ENCODE measurements around the gene UBE2E2. TPM values are rescaled to one million over a fixed set of nuclear protein-coding genes. Genes with fewer than 3 reads are reported as not detected.
"Not testable (repeated sequence)": the region's sequence is repeated elsewhere in the genome, so short reads cannot be mapped to it uniquely, and the experiment has no call there.

UBE2E2 gene
- total RNA-seq, 1 donor from 2014 or later, result 54.2 TPM

GRCh38 chr3:23319366-23320312 lies 116.5 kb downstream of the UBE2E2 start:
- FAIRE-seq (no peak), DNase-seq (ENCODE audit: low spot score in 2 of 2) (no peak)

- FAIRE-seq, result no peak
- DNase-seq (ENCODE audit: low spot score in 2 of 2), result no peak
Observed at GRCh38 chr3:23320586-23321570, 117.8 kb downstream of the UBE2E2 start.

- DNase-seq (ENCODE audit: low spot score in 2 of 2), result no peak
- FAIRE-seq, result peak; percentile 33
Observed at GRCh38 chr3:23324745-23325144, 121.6 kb downstream of the UBE2E2 start.

- FAIRE-seq (no peak), DNase-seq (ENCODE audit: low spot score in 2 of 2) (no peak)
Observed at GRCh38 chr3:23325466-23326065, 122.4 kb downstream of the UBE2E2 start.

GRCh38 chr3:23329471-23330105 lies 126.5 kb downstream of the UBE2E2 start:
- no peak for FAIRE-seq

GRCh38 chr3:23330568-23330967 lies 127.4 kb downstream of the UBE2E2 start:
- no peak for DNase-seq (ENCODE audit: low spot score in 2 of 2)
- no peak for FAIRE-seq

More at GRCh38 chr3:23329471-23330105, 126.5 kb downstream of the UBE2E2 start:
- no peak for DNase-seq (ENCODE audit: low spot score in 2 of 2)

GRCh38 chr3:23331141-23331935 lies 128.2 kb downstream of the UBE2E2 start:
- DNase-seq (ENCODE audit: low spot score in 2 of 2) (no peak), FAIRE-seq (no peak)

GRCh38 chr3:23333633-23334032 lies 130.5 kb downstream of the UBE2E2 start:
- FAIRE-seq, result no peak
- no peak for DNase-seq (ENCODE audit: low spot score in 2 of 2)

GRCh38 chr3:23336853-23337252 lies 133.7 kb downstream of the UBE2E2 start:
- not testable (repeated sequence) for FAIRE-seq; DNase-seq (ENCODE audit: low spot score in 2 of 2)

GRCh38 chr3:23341147-23341838 lies 138.2 kb downstream of the UBE2E2 start:
- FAIRE-seq, result no peak
- no peak for DNase-seq (ENCODE audit: low spot score in 2 of 2)

GRCh38 chr3:23342343-23342742 lies 139.2 kb downstream of the UBE2E2 start:
- FAIRE-seq, result no peak
- DNase-seq (ENCODE audit: low spot score in 2 of 2), result no peak

GRCh38 chr3:23343509-23343908 lies 140.4 kb downstream of the UBE2E2 start:
- no peak for FAIRE-seq
- no peak for DNase-seq (ENCODE audit: low spot score in 2 of 2)

- FAIRE-seq (no peak), DNase-seq (ENCODE audit: low spot score in 2 of 2) (no peak)
Observed at GRCh38 chr3:23344886-23345285, 141.8 kb downstream of the UBE2E2 start.

- DNase-seq (ENCODE audit: low spot score in 2 of 2); FAIRE-seq: not testable (repeated sequence)
Observed at GRCh38 chr3:23349444-23349843, 146.3 kb downstream of the UBE2E2 start.

GRCh38 chr3:23356169-23356568 lies 153.0 kb downstream of the UBE2E2 start:
- FAIRE-seq, result no peak
- no peak for DNase-seq (ENCODE audit: low spot score in 2 of 2)

GRCh38 chr3:23356923-23357322 lies 153.8 kb downstream of the UBE2E2 start:
- no peak for DNase-seq (ENCODE audit: low spot score in 2 of 2)
- no peak for FAIRE-seq

- FAIRE-seq (no peak), DNase-seq (ENCODE audit: low spot score in 2 of 2) (no peak)
Observed at GRCh38 chr3:23359116-23359515, 156.0 kb downstream of the UBE2E2 start.

GRCh38 chr3:23365066-23365465 lies 161.9 kb downstream of the UBE2E2 start:
- no peak for FAIRE-seq
- DNase-seq (ENCODE audit: low spot score in 2 of 2), result no peak

- DNase-seq (ENCODE audit: low spot score in 2 of 2), result no peak
- no peak for FAIRE-seq
Observed at GRCh38 chr3:23368731-23369130, 165.6 kb downstream of the UBE2E2 start.

Data from frontal cortex (tissue), 4 donors.